Endothelial cell of umbilical vein (primary cell): ENCODE data around the gene FBXO27. TPM values are rescaled to one million over a fixed set of nuclear protein-coding genes. Genes with fewer than 3 reads are reported as not detected.
"Not testable (repeated sequence)": the region's sequence is repeated elsewhere in the genome, so short reads cannot be mapped to it uniquely, and the experiment has no call there.

Experiments used
- BruUV-seq: library from RNA; stranded (reverse); fragments of 400-500 nt; replicated peaks from 2 replicates; lab custom pipeline; 2021; lab: Mats Ljungman, UMichigan
- CTCF ChIA-PET: fragments of 300-600, 350-600 bp; sonication (Branson Sonifier 250); formaldehyde crosslinking; loops from one replicate; lab custom pipeline; 2021; ENCODE audit warnings: antibody characterized with exemption, inconsistent platforms; lab: Charles Lee
- POLR2A ChIA-PET: fragments of 300-600, 350-600 bp; sonication (Branson Sonifier 250); formaldehyde crosslinking; loops from one replicate; lab custom pipeline; 2021; ENCODE audit warnings: antibody characterized with exemption, inconsistent platforms; lab: Charles Lee
- DNase-seq: peaks from one replicate; pipeline ENCODE4 v3.0.0-alpha.2; 2011; ENCODE audit warnings: low read depth, low spot score
- FAIRE-seq: peaks from 2 replicates; lab custom pipeline; 2011; peaks lifted over from hg19 to GRCh38; lab: Jason Lieb, UNC
- H2AFZ ChIP-seq: 2 replicates; pipeline ENCODE4 v1.6.0; 2012; ENCODE audit warnings: low read depth, low read length, control low read depth, inconsistent platforms
- H3K27ac ChIP-seq: 2 replicates; pipeline ENCODE4 v1.5.1; 2011; ENCODE audit warnings: low read depth, mild to moderate bottlenecking, control low read depth, low read length, moderate library complexity; ENCODE audit not compliant: insufficient read depth
- H3K27me3 ChIP-seq, 2 experiments: 2 replicates each; pipeline versions ENCODE4 v1.6.0 to v1.6.1; 2011; ENCODE audit warnings: low read length in 2 of 2, mixed read lengths in 1 of 2; ENCODE audit not compliant: control insufficient read depth in 2 of 2, insufficient read depth in 2 of 2
- H3K36me3 ChIP-seq, 2 experiments: 2 replicates in 1 of 2; 3 replicates in 1 of 2; pipeline ENCODE4 v1.5.1; 2011; ENCODE audit warnings: low read length in 2 of 2, mild to moderate bottlenecking in 1 of 2, moderate library complexity in 1 of 2; ENCODE audit not compliant: control insufficient read depth in 2 of 2, insufficient read depth in 2 of 2; ENCODE audit errors: extremely low read depth in 1 of 2
- H3K4me1 ChIP-seq: 3 replicates; pipeline ENCODE4 v1.5.1; 2011; ENCODE audit warnings: mild to moderate bottlenecking, low read length; ENCODE audit not compliant: control insufficient read depth, insufficient read depth; ENCODE audit errors: extremely low read depth
- H3K4me2 ChIP-seq: 2 replicates; pipeline ENCODE4 v1.6.1; 2011; ENCODE audit warnings: low read length, control low read depth, mixed read lengths; ENCODE audit not compliant: insufficient read depth
- H3K4me3 ChIP-seq, 3 experiments: fragments of 200-600 bp in 1 of 3; sonication (generic), shearing (Covaris generic) in 1 of 3; replicated peaks in 1 of 3; 2 replicates each; pipeline ENCODE4 v1.5.1; 2011 to 2016; ENCODE audit warnings: control low read depth in 3 of 3, low read length in 3 of 3, mild to moderate bottlenecking in 2 of 3, inconsistent platforms in 1 of 3, low read depth in 1 of 3, moderate library complexity in 1 of 3; ENCODE audit not compliant: insufficient read depth in 1 of 3
- H3K79me2 ChIP-seq: 2 replicates; pipeline ENCODE4 v1.6.0; 2012; ENCODE audit warnings: low read length, inconsistent platforms; ENCODE audit not compliant: control insufficient read depth, insufficient read depth
- H3K9ac ChIP-seq: replicated peaks from 2 replicates; pipeline ENCODE3; 2011; ENCODE audit warnings: low read length, control low read depth; ENCODE audit not compliant: insufficient read depth; ENCODE audit errors: extremely low read depth
- H3K9me1 ChIP-seq: replicated peaks from 3 replicates; pipeline ENCODE4 v1.6.0; 2011; ENCODE audit warnings: mild to moderate bottlenecking, low read length; ENCODE audit not compliant: control insufficient read depth, insufficient read depth; ENCODE audit errors: extremely low read depth
- H3K9me3 ChIP-seq: replicated peaks from 2 replicates; pipeline ENCODE4 v1.5.1; 2012; ENCODE audit warnings: low read length, inconsistent platforms; ENCODE audit not compliant: control insufficient read depth, insufficient read depth
- H4K20me1 ChIP-seq: replicated peaks from 2 replicates; pipeline ENCODE3; 2011; ENCODE audit warnings: mild to moderate bottlenecking, low read length; ENCODE audit not compliant: control insufficient read depth, insufficient read depth; ENCODE audit errors: extremely low read depth
- CTCF ChIP-seq, 2 donors: IDR thresholded peaks; 1 replicate in 1 of 2; 2 replicates in 1 of 2; pipeline ENCODE4 v1.5.1; 2011; ENCODE audit warnings: low read length in 2 of 2, mild to moderate bottlenecking in 2 of 2, moderate library complexity in 2 of 2, control low read depth in 1 of 2, inconsistent platforms in 1 of 2, low read depth in 1 of 2; ENCODE audit not compliant: insufficient read depth in 1 of 2; ENCODE audit errors: extremely low read depth in 1 of 2
- FOS ChIP-seq: IDR thresholded peaks from 2 replicates; pipeline ENCODE4 v1.6.1; 2011; ENCODE audit warnings: mild to moderate bottlenecking, low read length, moderate library complexity, borderline replicate concordance; ENCODE audit not compliant: insufficient read depth
- JUN ChIP-seq: IDR thresholded peaks from 2 replicates; pipeline ENCODE4 v1.6.1; 2011; ENCODE audit warnings: borderline replicate concordance, low read depth; ENCODE audit not compliant: insufficient read length, insufficient read depth
- MAX ChIP-seq: IDR thresholded peaks from 2 replicates; pipeline ENCODE4 v1.6.1; 2011; ENCODE audit not compliant: insufficient read depth, insufficient read length
- POLR2AphosphoS5 ChIP-seq: IDR thresholded peaks from 2 replicates; pipeline ENCODE4 v1.6.1; 2012; ENCODE audit warnings: low read depth, mild to moderate bottlenecking, control low read depth, low read length, moderate library complexity; ENCODE audit not compliant: insufficient read depth
- dilution Hi-C: fragments of 300-500 bp; cut with MboI; formaldehyde crosslinking; loops from one replicate; pipeline ENCODE4 v1.15.0; 2019; ENCODE audit warnings: low sequenced_read_pairs; ENCODE audit not compliant: extremely low pct_ligation_motif_present
- intact Hi-C: fragments of 100-400 bp; cut with micrococcal nuclease; formaldehyde crosslinking; loops from one replicate; pipeline ENCODE4 v1.10.0; 2022
- polyA plus RNA-seq, 4 experiments: library from polyadenylated mRNA; depleted of rRNA in 3 of 4; stranded (reverse) in 3 of 4; unstranded in 1 of 4; fragments of >200 nt; gene quantifications; 2 replicates each; pipeline versions ENCODE4 v1.2.1 to v1.2.3, GENCODE V29; 2011 to 2012; ENCODE audit warnings: missing spikeins in 1 of 4
- total RNA-seq: library from RNA; stranded (reverse); gene quantifications from 2 replicates; pipeline ENCODE4 v1.2.3, GENCODE V29; 2021

The FBXO27 gene
- total and polyA plus RNA-seq, 2 donors (not counting 3 experiments of a cell fraction or from before 2014, with no cell fraction given): 3.5 to 4.2 TPM

- intact Hi-C loops: no loop called here
- dilution Hi-C loops: no loop called here
- Histone ChIP-seq H2AFZ (no peak overlapping the region), H4K20me1 (no peaks in the 10 kb centered on the region), H3K36me3 (no peaks in the 10 kb centered on the region), H3K27ac (no peak overlapping the region), H3K9ac (no peak overlapping the region), H3K9me1 (no peaks in the 10 kb centered on the region), H3K4me3 (no peak overlapping the region), H3K4me2 (no peak overlapping the region), H3K4me1 (no peaks in the 10 kb centered on the region), H3K79me2 (no peaks in the 10 kb centered on the region), H3K27me3 (no peaks in the 10 kb centered on the region), H3K9me3 (no peaks in the 10 kb centered on the region)
- TF ChIP-seq POLR2AphosphoS5: no peak
- TF ChIP-seq MAX: no peak
- no peak for TF ChIP-seq JUN
- no peak for TF ChIP-seq FOS
- TF ChIP-seq CTCF (IDR thresholded peaks at IDR 0.05; ENCODE audit: extremely low read depth in 1 of 2, insufficient read depth in 1 of 2, low read depth in 1 of 2, low read length in 2 of 2): no peak
- no TSS peak for BruUV-seq
- DNase-seq (no peak), FAIRE-seq (no peak)
- CTCF ChIA-PET: no interaction called here
- POLR2A ChIA-PET: no interaction called here
Measured at GRCh38 chr19:39001041-39001440, 31.3 kb downstream of the FBXO27 start.

DNA sequence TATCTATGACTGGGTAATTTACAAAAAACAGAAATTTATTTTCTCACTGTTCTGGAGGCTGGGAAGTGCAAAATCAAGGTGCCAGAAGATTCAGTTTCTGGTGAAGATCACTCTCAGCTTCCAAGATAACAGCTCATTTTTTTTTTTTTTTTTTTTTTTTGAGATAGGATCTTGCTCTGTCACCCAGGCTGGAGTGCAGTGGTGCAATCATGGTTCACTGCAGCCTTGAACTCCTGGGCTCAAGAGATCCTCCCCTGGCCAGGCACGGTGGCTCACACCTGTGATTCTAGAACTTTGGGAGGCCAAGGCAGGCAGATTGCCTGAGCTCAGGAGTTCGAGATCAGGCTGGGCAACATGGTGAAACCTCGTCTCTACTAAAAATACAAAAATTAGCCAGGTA, 34.8 kb downstream of the FBXO27 start:
- DNase-seq, POLR2A ChIA-PET: not testable (repeated sequence)

More for the DNA sequence above, 34.8 kb downstream of the FBXO27 start:
- H3K27ac ChIP-seq, H3K4me2 ChIP-seq, intact Hi-C loops, H3K4me3 ChIP-seq, H3K36me3 ChIP-seq, H4K20me1 ChIP-seq, H2AFZ ChIP-seq, H3K27me3 ChIP-seq, H3K79me2 ChIP-seq, BruUV-seq, dilution Hi-C loops, FAIRE-seq, H3K9me3 ChIP-seq, H3K9me1 ChIP-seq, H3K9ac ChIP-seq: not testable (repeated sequence)
- CTCF ChIA-PET: interaction anchor here (1.0 kb wide), 1 partner anchor 36 kb away, joined by 3 read pairs; no protein-coding TSS in a partner anchor
- H3K4me1 ChIP-seq: peaks cover 17% of the 10 kb centered on the region
